ENCODE results near the gene VSTM5. TPM values are rescaled to one million over a fixed set of nuclear protein-coding genes. Genes with fewer than 3 reads are reported as not detected.

VSTM5 gene
- polyA plus RNA-seq, 3 donors = not detected

DNA sequence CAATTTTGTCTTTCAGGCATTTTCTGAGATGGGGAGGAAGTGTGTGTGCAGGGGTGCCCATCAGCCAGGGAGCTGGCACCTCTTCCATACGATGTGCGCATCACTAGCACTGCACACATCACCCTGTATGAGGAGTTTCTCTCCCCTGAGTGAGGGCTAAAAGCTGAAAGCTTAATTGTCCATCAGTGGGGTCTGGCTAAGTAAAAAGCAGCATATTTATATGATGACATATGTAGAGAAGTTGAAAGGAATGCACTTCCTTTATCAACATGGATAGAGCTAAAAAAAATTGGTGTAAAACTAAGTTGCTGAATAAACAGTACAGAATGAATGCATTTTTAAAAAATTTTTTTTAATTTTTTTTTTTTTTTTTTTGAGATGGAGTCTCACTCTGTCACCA is 4.0 kb downstream of the VSTM5 start:
- Mint-ChIP-seq H3K27me3 (ENCODE audit: low read depth in 3 of 3) (peaks cover 11 to 24% (median 17%) of the 10 kb centered on the region in 3 donors), H3K27ac (no peak overlapping the region), H3K4me1 (peaks cover 5% of the 10 kb centered on the region), H3K36me3 (no peaks in the 10 kb centered on the region), H3K9me3 (peaks cover 0 to 10% (median 0%) of the 10 kb centered on the region in 7 donors), H3K4me3 (no peak overlapping the region)
- Histone ChIP-seq H3K4me3 (replicated peaks in 1 of 3; ENCODE audit: low read depth in 2 of 3, low read length in 3 of 3) (no peak overlapping the region), H3K79me2 (ENCODE audit: insufficient read depth, low read length) (no peaks in the 10 kb centered on the region), H3K36me3 (replicated peaks in 1 of 2; ENCODE audit: control insufficient read depth in 1 of 2, insufficient read depth in 2 of 2, low read length in 2 of 2) (no peaks in the 10 kb centered on the region), H3K9me3 (replicated peaks in 1 of 2; ENCODE audit: control insufficient read depth in 1 of 2, insufficient read depth in 1 of 2, low read length in 2 of 2) (no peaks in the 10 kb centered on the region), H4K20me1 (ENCODE audit: insufficient read depth, low read length) (no peaks in the 10 kb centered on the region), H3K4me2 (replicated peaks; ENCODE audit: extremely low read depth, low read length, poor library complexity, severe bottlenecking) (no peak overlapping the region), H3K27me3 (ENCODE audit: control insufficient read depth in 2 of 2, insufficient read depth in 2 of 2, low read length in 2 of 2) (peaks cover 3 to 16% of the 10 kb centered on the region in 2 donors), H3K9ac (ENCODE audit: insufficient read depth, low read length, poor library complexity, severe bottlenecking) (no peak overlapping the region), H3K27ac (ENCODE audit: low read depth in 1 of 2, low read length in 2 of 2) (no peak overlapping the region), H3K4me1 (ENCODE audit: control insufficient read depth in 1 of 2, insufficient read depth in 2 of 2, low read length in 2 of 2) (peaks cover 0 to 8% of the 10 kb centered on the region in 2 donors), H2AFZ (ENCODE audit: insufficient read depth, low read depth, low read length, poor library complexity, severe bottlenecking) (no peak overlapping the region)
- TF ChIP-seq, protein P1, sequence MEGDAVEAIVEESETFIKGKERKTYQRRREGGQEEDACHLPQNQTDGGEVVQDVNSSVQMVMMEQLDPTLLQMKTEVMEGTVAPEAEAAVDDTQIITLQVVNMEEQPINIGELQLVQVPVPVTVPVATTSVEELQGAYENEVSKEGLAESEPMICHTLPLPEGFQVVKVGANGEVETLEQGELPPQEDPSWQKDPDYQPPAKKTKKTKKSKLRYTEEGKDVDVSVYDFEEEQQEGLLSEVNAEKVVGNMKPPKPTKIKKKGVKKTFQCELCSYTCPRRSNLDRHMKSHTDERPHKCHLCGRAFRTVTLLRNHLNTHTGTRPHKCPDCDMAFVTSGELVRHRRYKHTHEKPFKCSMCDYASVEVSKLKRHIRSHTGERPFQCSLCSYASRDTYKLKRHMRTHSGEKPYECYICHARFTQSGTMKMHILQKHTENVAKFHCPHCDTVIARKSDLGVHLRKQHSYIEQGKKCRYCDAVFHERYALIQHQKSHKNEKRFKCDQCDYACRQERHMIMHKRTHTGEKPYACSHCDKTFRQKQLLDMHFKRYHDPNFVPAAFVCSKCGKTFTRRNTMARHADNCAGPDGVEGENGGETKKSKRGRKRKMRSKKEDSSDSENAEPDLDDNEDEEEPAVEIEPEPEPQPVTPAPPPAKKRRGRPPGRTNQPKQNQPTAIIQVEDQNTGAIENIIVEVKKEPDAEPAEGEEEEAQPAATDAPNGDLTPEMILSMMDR (IDR thresholded peaks at IDR 0.05) = no peak
- intact Hi-C loops (cut with micrococcal nuclease) = no loop called here
- DNase-seq = no peak
- no CpG with 5 or more reads among the region's 2 CpGs for WGBS (ENCODE audit: insufficient coverage)

DNA sequence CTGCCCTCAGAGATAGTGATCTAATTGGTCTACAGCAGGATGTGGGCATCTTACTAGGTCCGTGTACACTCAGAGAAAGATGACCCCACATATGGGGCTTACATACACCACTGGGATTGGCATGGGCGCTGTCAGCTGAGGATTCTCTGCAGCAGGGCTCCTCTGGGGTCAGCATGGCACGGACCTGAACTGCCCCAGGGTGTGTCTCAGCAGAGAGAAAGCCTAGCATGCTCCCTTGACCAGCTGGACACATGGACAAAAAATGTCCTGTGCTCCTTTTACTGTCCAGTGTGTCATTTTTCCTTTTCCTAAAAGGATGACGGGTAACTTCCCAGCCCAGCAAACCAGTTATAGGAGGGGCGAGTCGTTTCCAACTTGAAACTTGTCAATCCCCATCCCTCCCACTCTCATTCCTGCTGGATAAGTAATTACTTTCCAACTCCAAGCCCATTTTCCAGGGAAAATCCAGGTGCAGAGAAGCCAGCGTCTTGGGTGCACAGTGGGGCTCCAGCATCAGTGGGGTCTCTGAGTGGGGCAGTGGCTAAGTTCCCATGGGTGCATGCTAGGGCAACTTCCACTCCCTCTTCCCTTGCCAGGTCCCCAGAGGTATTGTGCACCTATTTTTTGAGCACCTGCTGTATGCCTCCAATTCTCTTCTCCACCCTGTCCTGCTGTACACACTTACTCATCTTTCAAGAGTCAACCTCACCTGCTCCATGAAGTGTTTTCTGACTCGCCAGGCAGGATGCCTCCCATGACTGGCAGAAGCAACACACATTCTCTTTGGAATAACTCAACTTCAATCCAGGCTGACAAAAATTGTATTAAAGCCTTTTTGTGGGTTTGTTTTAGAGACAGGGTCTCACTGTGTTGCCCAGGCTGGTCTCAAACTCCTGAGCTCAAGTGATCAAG is 5.0 kb downstream of the VSTM5 start:
- H3K4me1 ChIP-seq (ENCODE audit: control insufficient read depth in 1 of 2, insufficient read depth in 2 of 2, low read length in 2 of 2) = peaks cover 0 to 8% of the 10 kb centered on the region in 2 donors
- Mint-ChIP-seq H3K4me3 (no peak overlapping the region), H3K4me1 (peaks cover 3% of the 10 kb centered on the region), H3K27ac (no peak overlapping the region), H3K27me3 (ENCODE audit: low read depth in 3 of 3) (peaks cover 11 to 14% (median 14%) of the 10 kb centered on the region in 3 donors), H3K9me3 (peaks cover 0 to 7% (median 0%) of the 10 kb centered on the region in 7 donors), H3K36me3 (no peaks in the 10 kb centered on the region)
- no peak overlapping the region for H2AFZ ChIP-seq (ENCODE audit: insufficient read depth, low read depth, low read length, poor library complexity, severe bottlenecking)
- H3K36me3 ChIP-seq (replicated peaks in 1 of 2; ENCODE audit: control insufficient read depth in 1 of 2, insufficient read depth in 2 of 2, low read length in 2 of 2) = no peaks in the 10 kb centered on the region
- no peaks in the 10 kb centered on the region for H3K9me3 ChIP-seq (replicated peaks in 1 of 2; ENCODE audit: control insufficient read depth in 1 of 2, insufficient read depth in 1 of 2, low read length in 2 of 2)
- no peak overlapping the region for H3K4me2 ChIP-seq (replicated peaks; ENCODE audit: extremely low read depth, low read length, poor library complexity, severe bottlenecking)
- TF ChIP-seq, protein P1 (IDR thresholded peaks at IDR 0.05) = no peak
- intact Hi-C loops (cut with micrococcal nuclease) = no loop called here
- no peak overlapping the region for H3K27ac ChIP-seq (ENCODE audit: low read depth in 1 of 2, low read length in 2 of 2)
- no peak overlapping the region for H3K4me3 ChIP-seq (replicated peaks in 1 of 3; ENCODE audit: low read depth in 2 of 3, low read length in 3 of 3)
- no peak for DNase-seq
- 76% methylated on average over 5 of the region's 8 CpGs for WGBS (ENCODE audit: insufficient coverage)
- no peaks in the 10 kb centered on the region for H4K20me1 ChIP-seq (ENCODE audit: insufficient read depth, low read length)
- no peaks in the 10 kb centered on the region for H3K79me2 ChIP-seq (ENCODE audit: insufficient read depth, low read length)
- no peak overlapping the region for H3K9ac ChIP-seq (ENCODE audit: insufficient read depth, low read length, poor library complexity, severe bottlenecking)
- peaks cover 0 to 9% of the 10 kb centered on the region in 2 donors for H3K27me3 ChIP-seq (ENCODE audit: control insufficient read depth in 2 of 2, insufficient read depth in 2 of 2, low read length in 2 of 2)
